PC-9 (cell line): ENCODE results near the gene UBE2G1. TPM values are rescaled to one million over a fixed set of nuclear protein-coding genes. Genes with fewer than 3 reads are reported as not detected.

Experiments used
- BruUV-seq: library from RNA; stranded (reverse); fragments of 400-500 nt; replicated peaks from 2 replicates; lab custom pipeline; 2021; lab: Mats Ljungman, UMichigan
- CTCF ChIA-PET: fragments of 300-600 bp; sonication (Branson Sonifier 250); formaldehyde crosslinking; loops from one replicate; lab custom pipeline; 2022; ENCODE audit warnings: antibody characterized with exemption; lab: Charles Lee
- POLR2A ChIA-PET: fragments of 300-600 bp; sonication (Branson Sonifier 250); formaldehyde crosslinking; loops from one replicate; lab custom pipeline; 2022; ENCODE audit warnings: antibody characterized with exemption; ENCODE audit not compliant: unreplicated experiment; lab: Charles Lee
- DNase-seq, 2 experiments: peaks; one replicate each; pipeline versions ENCODE4 v3.0.0 to v3.0.0-alpha.2; 2015 to 2022; ENCODE audit warnings: mixed read lengths in 1 of 2
- H2AFZ ChIP-seq: fragments of 200-600 bp; sonication (generic); 2 replicates; pipeline ENCODE4 v1.8.1; 2017; ENCODE audit warnings: antibody characterized with exemption
- H3F3A ChIP-seq: fragments of 200-600 bp; sonication (generic); 2 replicates; pipeline ENCODE4 v1.8.1; 2017; ENCODE audit warnings: antibody characterized with exemption, mild to moderate bottlenecking, low read depth; ENCODE audit not compliant: insufficient read depth
- H3K27ac ChIP-seq: fragments of 200-600 bp; sonication (generic); 2 replicates; pipeline ENCODE4 v1.6.1; 2016; ENCODE audit warnings: mixed run types
- H3K27me3 ChIP-seq: fragments of 200-600 bp; sonication (generic); 2 replicates; pipeline ENCODE4 v1.6.1; 2016; ENCODE audit warnings: low read depth, mixed run types; ENCODE audit not compliant: insufficient read depth
- H3K36me3 ChIP-seq: fragments of 200-600 bp; sonication (generic); 2 replicates; pipeline ENCODE4 v1.6.1; 2016; ENCODE audit warnings: low read depth, mixed run types
- H3K4me1 ChIP-seq: fragments of 200-600 bp; sonication (generic); replicated peaks from 2 replicates; pipeline ENCODE4 v1.6.1; 2016; ENCODE audit warnings: mixed run types; ENCODE audit not compliant: insufficient read depth
- H3K4me2 ChIP-seq: fragments of 200-600 bp; sonication (generic); 2 replicates; pipeline ENCODE4 v1.6.1; 2017; ENCODE audit warnings: mixed run types
- H3K4me3 ChIP-seq: fragments of 200-600 bp; sonication (generic); 2 replicates; pipeline ENCODE4 v1.6.1; 2016; ENCODE audit warnings: mixed run types
- H3K79me2 ChIP-seq: fragments of 200-600 bp; sonication (generic); 2 replicates; pipeline ENCODE4 v1.6.1; 2017; ENCODE audit warnings: low read depth, mixed run types
- H3K9me2 ChIP-seq: fragments of 200-600 bp; sonication (generic); 2 replicates; pipeline ENCODE4 v1.8.1; 2017; ENCODE audit warnings: mild to moderate bottlenecking; ENCODE audit not compliant: insufficient read depth
- H3K9me3 ChIP-seq: fragments of 200-600 bp; sonication (generic); 2 replicates; pipeline ENCODE4 v1.8.1; 2016; ENCODE audit warnings: low read depth; ENCODE audit not compliant: insufficient read depth
- H4K20me1 ChIP-seq: fragments of 200-600 bp; sonication (generic); 2 replicates; pipeline ENCODE4 v1.8.1; 2017; ENCODE audit not compliant: insufficient read depth
- CTCF ChIP-seq: fragments of 200-600 bp; sonication (generic); conservative IDR thresholded peaks from 2 replicates; pipeline ENCODE4 v1.6.1; 2017; ENCODE audit warnings: mixed run types, antibody characterized with exemption, mild to moderate bottlenecking, moderate library complexity
- EZH2 ChIP-seq: fragments of 200-600 bp; sonication (generic); IDR thresholded peaks from 2 replicates; pipeline ENCODE4 v1.8.0; 2017; ENCODE audit warnings: antibody characterized with exemption, low read depth
- intact Hi-C: fragments of 100-400 bp; cut with micrococcal nuclease; formaldehyde crosslinking; loops from one replicate; pipeline ENCODE4 v1.10.0; 2022; ENCODE audit not compliant: unreplicated experiment
- total RNA-seq: library from RNA; stranded (reverse); gene quantifications from 2 replicates; pipeline ENCODE4 v1.2.3, GENCODE V29; 2021

UBE2G1 gene
- total RNA-seq, 1 experiment from 2014 or later: 111 TPM

- POLR2A ChIA-PET: interaction anchor here (0.7 kb wide), 1 partner anchor 23 kb away, joined by 3 read pairs; no protein-coding TSS in a partner anchor
- BruUV-seq: no TSS peak
- intact Hi-C loops: no loop called here
- no peak for TF ChIP-seq CTCF
- no peak for TF ChIP-seq EZH2
- no peaks in the 10 kb centered on the region for H3K4me1 ChIP-seq
- H3K27ac ChIP-seq: no peak overlapping the region
- H3K79me2 ChIP-seq: no peaks in the 10 kb centered on the region
- H3F3A ChIP-seq: peaks cover 33% of the 10 kb centered on the region; the same call in 1 of the 2 replicates
- H2AFZ ChIP-seq: no peak overlapping the region
- no peak for DNase-seq
- 0 out of 2 replicates have a peak, but pooled peaks cover 10% of the 10 kb centered on the region for H4K20me1 ChIP-seq
- H3K4me2 ChIP-seq: no peak overlapping the region
- H3K9me2 ChIP-seq: no peaks in the 10 kb centered on the region
- H3K27me3 ChIP-seq: no peaks in the 10 kb centered on the region
- 0 out of 2 replicates have a peak, but pooled peaks cover 9% of the 10 kb centered on the region for H3K36me3 ChIP-seq
- CTCF ChIA-PET: no interaction called here
- no peaks in the 10 kb centered on the region for H3K9me3 ChIP-seq
- H3K4me3 ChIP-seq: no peak overlapping the region
Observed at GRCh38 chr17:4270736-4271135, 95.7 kb downstream of the UBE2G1 start.

- Histone ChIP-seq H3K4me3 (no peak overlapping the region), H3K27me3 (no peaks in the 10 kb centered on the region), H3K4me1 (no peaks in the 10 kb centered on the region), H3K36me3 (0 out of 2 replicates have a peak, but pooled peaks cover 9% of the 10 kb centered on the region), H3K9me3 (no peaks in the 10 kb centered on the region), H3K79me2 (no peaks in the 10 kb centered on the region), H3K27ac (no peak overlapping the region), H3K9me2 (no peaks in the 10 kb centered on the region), H4K20me1 (0 out of 2 replicates have a peak, but pooled peaks cover 10% of the 10 kb centered on the region), H3F3A (peaks cover 30% of the 10 kb centered on the region; the same call in 1 of the 2 replicates), H2AFZ (no peak overlapping the region), H3K4me2 (no peak overlapping the region)
- no TSS peak for BruUV-seq
- POLR2A ChIA-PET: interaction anchor here (0.7 kb wide), 1 partner anchor 22 kb away, joined by 3 read pairs; no protein-coding TSS in a partner anchor
- no peak for DNase-seq
- intact Hi-C loops: no loop called here
- no peak for TF ChIP-seq CTCF
- TF ChIP-seq EZH2: no peak
- CTCF ChIA-PET: interaction anchor here (0.6 kb wide), 1 partner anchor 9 kb away, joined by 3 read pairs; no protein-coding TSS in a partner anchor
Observed at GRCh38 chr17:4269915-4270314, 96.6 kb downstream of the UBE2G1 start.

DNA sequence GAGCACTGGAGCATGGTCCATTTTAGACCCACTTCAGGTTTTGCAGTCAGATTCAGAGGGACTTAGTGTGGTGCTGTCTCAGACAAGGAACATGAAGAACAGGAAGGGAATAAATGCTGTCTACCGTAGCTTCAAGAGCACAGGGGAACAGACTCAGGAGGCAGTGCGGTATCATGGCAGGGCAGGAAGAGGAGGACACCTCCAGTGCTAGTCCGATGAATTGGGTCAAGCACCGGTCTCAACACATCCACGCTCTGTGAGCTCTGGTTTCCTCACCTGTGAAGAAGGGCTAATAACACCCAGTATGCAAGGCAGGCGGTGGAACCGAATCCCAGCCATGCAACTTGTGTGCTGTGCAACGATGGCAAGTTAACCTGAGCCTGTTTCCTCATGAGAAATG lies 99.1 kb downstream of the UBE2G1 start:
- peaks cover 7% of the 10 kb centered on the region; the same call in 1 of the 2 replicates for H4K20me1 ChIP-seq
- no peak overlapping the region for H3K4me2 ChIP-seq
- POLR2A ChIA-PET: no interaction called here
- no peak overlapping the region for H3K27ac ChIP-seq
- peaks cover 19% of the 10 kb centered on the region; the same call in 1 of the 2 replicates for H3F3A ChIP-seq
- DNase-seq: no peak
- peaks cover 14% of the 10 kb centered on the region for H3K79me2 ChIP-seq
- H3K36me3 ChIP-seq: 0 out of 2 replicates have a peak, but pooled peaks cover 9% of the 10 kb centered on the region
- no peaks in the 10 kb centered on the region for H3K9me2 ChIP-seq
- H3K27me3 ChIP-seq: no peaks in the 10 kb centered on the region
- H3K9me3 ChIP-seq: no peaks in the 10 kb centered on the region
- H2AFZ ChIP-seq: no peak overlapping the region
- peaks cover 10% of the 10 kb centered on the region for H3K4me1 ChIP-seq
- no TSS peak for BruUV-seq
- intact Hi-C loops: no loop called here
- no peak overlapping the region for H3K4me3 ChIP-seq
- TF ChIP-seq CTCF (no peak), EZH2 (no peak)
- CTCF ChIA-PET: interaction anchor here (0.5 to 0.6 kb wide), 2 partner anchors 19 to 66 kb away, joined by 3 to 12 read pairs; no protein-coding TSS in a partner anchor
